ENCODE data around the gene WDR20.

- TF ChIP-seq POLR2A (IDR thresholded peaks at IDR 0.05): no peak
- TF ChIP-seq, protein P1, sequence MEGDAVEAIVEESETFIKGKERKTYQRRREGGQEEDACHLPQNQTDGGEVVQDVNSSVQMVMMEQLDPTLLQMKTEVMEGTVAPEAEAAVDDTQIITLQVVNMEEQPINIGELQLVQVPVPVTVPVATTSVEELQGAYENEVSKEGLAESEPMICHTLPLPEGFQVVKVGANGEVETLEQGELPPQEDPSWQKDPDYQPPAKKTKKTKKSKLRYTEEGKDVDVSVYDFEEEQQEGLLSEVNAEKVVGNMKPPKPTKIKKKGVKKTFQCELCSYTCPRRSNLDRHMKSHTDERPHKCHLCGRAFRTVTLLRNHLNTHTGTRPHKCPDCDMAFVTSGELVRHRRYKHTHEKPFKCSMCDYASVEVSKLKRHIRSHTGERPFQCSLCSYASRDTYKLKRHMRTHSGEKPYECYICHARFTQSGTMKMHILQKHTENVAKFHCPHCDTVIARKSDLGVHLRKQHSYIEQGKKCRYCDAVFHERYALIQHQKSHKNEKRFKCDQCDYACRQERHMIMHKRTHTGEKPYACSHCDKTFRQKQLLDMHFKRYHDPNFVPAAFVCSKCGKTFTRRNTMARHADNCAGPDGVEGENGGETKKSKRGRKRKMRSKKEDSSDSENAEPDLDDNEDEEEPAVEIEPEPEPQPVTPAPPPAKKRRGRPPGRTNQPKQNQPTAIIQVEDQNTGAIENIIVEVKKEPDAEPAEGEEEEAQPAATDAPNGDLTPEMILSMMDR (IDR thresholded peaks at IDR 0.05): no peak
- TF ChIP-seq EP300 (IDR thresholded peaks at IDR 0.05): no peak
Observed at GRCh38 chr14:102225386-102225785, 85.7 kb downstream of the WDR20 start.
